SK-N-MC (cell line): ENCODE measurements around the gene WWC1.

Experiments used
- EZH2 ChIP-seq: fragments of 200-600 bp; sonication (generic); IDR thresholded peaks from one replicate; pipeline ENCODE4 v1.6.1; 2017; ENCODE audit warnings: antibody characterized with exemption
- FOXP2 ChIP-seq: optimal IDR thresholded peaks from 2 replicates; pipeline ENCODE3; 2011; ENCODE audit warnings: mild to moderate bottlenecking, moderate library complexity; ENCODE audit not compliant: insufficient read depth; ENCODE audit errors: extremely low read length, control extremely low read depth
- POLR2AphosphoS5 ChIP-seq: IDR thresholded peaks from 2 replicates; pipeline ENCODE4 v1.6.1; 2012; ENCODE audit warnings: mild to moderate bottlenecking, low read depth, low read length, borderline replicate concordance

DNA sequence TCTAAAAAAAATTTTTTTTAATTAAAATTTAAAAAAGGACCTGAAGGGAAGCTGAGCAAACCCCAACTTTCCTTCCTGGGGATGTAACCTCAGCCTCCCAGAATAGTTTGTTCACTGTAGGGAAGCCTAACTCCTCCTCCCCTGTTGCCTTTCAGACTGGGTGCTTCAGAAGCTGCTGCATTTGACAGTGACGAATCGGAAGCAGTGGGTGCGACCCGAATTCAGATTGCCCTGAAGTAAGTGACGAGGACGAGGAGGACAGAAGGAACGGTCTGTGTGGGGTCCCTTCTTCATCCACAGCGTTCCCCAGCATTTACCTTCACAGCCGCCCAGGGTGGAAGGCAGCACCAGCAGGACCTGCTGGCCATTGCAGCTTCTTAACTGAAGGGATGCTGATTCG, 137.1 kb downstream of the WWC1 start:
- no peak for TF ChIP-seq POLR2AphosphoS5
- TF ChIP-seq EZH2, result no peak
- no peak for TF ChIP-seq FOXP2
